ENCODE results near the gene GALNT8. TPM values are rescaled to one million over a fixed set of nuclear protein-coding genes. Genes with fewer than 3 reads are reported as not detected.

GALNT8 gene
- total RNA-seq, 1 experiment from 2014 or later, result not detected

DNA sequence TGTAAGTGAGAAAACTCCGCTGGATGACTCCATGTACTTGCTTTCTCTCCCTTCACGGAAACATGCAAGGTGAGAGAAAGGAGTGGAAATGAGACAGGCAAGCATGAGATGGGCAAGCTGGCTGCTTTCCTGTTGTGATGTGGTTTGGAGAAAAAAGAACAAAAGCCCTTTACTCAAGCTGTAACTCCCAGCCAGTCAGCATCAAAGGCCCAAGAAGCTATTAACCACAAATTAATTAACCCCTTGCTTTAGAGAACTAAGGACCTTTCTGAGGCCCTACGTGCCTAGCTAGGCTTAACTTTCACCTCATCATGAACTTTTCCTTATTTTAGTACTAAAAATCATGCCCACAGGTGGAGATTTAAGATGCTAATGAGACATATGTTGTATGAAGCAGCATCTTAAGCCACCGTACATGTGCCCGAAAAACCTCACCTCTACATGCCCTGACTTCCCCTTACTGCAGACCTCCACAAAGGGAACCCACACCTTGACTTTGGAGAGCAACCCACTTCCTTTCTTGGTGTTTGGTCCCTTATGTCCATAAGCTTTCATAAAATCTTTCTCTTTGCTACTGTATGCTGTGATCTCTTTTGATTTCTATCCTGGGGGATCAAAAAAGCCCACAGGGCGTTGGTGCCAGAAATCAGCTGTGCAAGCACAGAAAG lies 87.0 kb downstream of the GALNT8 start:
- no peak overlapping the region for H3K9ac ChIP-seq (ENCODE audit: low read length)
- H3K4me2 ChIP-seq (ENCODE audit: low read length), result no peak overlapping the region
- no peaks in the 10 kb centered on the region for H3K4me1 ChIP-seq (ENCODE audit: control insufficient read depth in 1 of 2, insufficient read depth in 2 of 2, low read length in 2 of 2)
- no peaks in the 10 kb centered on the region for H3K36me3 ChIP-seq (ENCODE audit: control insufficient read depth in 1 of 2, insufficient read depth in 2 of 2, low read length in 2 of 2)
- ATAC-seq, result no peak
- RAD21 ChIA-PET (ENCODE audit: low non-redundant PET in 1 of 2, low total read pairs in 2 of 2, uncharacterized antibody in 2 of 2, unreplicated experiment in 2 of 2), result no interaction called here
- no peak overlapping the region for H3K27ac ChIP-seq (ENCODE audit: low read depth, low read length)
- peaks cover 52% of the 10 kb centered on the region for H3K27me3 ChIP-seq (ENCODE audit: insufficient read depth, low read length)
- H3K79me2 ChIP-seq (ENCODE audit: insufficient read depth, low read length), result no peaks in the 10 kb centered on the region
- H3K4me3 ChIP-seq (replicated peaks in 1 of 2; ENCODE audit: low read depth in 1 of 2, low read length in 2 of 2), result no peak overlapping the region
- H3K9me3 ChIP-seq (ENCODE audit: control insufficient read depth in 1 of 2, insufficient read depth in 1 of 2, low read depth in 1 of 2, low read length in 2 of 2), result no peaks in the 10 kb centered on the region
- TF ChIP-seq, protein P1, sequence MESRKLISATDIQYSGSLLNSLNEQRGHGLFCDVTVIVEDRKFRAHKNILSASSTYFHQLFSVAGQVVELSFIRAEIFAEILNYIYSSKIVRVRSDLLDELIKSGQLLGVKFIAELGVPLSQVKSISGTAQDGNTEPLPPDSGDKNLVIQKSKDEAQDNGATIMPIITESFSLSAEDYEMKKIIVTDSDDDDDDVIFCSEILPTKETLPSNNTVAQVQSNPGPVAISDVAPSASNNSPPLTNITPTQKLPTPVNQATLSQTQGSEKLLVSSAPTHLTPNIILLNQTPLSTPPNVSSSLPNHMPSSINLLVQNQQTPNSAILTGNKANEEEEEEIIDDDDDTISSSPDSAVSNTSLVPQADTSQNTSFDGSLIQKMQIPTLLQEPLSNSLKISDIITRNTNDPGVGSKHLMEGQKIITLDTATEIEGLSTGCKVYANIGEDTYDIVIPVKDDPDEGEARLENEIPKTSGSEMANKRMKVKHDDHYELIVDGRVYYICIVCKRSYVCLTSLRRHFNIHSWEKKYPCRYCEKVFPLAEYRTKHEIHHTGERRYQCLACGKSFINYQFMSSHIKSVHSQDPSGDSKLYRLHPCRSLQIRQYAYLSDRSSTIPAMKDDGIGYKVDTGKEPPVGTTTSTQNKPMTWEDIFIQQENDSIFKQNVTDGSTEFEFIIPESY (IDR thresholded peaks at IDR 0.05; ENCODE audit: extremely low read depth, insufficient replicate concordance, low read length), result no peak
- no peak for TF ChIP-seq CEBPB (IDR thresholded peaks at IDR 0.05; ENCODE audit: low read depth)
- TF ChIP-seq JUND (IDR thresholded peaks at IDR 0.05), result no peak
- no peak for TF ChIP-seq POLR2AphosphoS5 (IDR thresholded peaks at IDR 0.05; ENCODE audit: low read depth, low read length)
- TF ChIP-seq SIN3A (IDR thresholded peaks at IDR 0.05; ENCODE audit: low read depth), result no peak
- TF ChIP-seq SP1 (IDR thresholded peaks at IDR 0.05; ENCODE audit: low read depth), result no peak
- TF ChIP-seq, protein P2, sequence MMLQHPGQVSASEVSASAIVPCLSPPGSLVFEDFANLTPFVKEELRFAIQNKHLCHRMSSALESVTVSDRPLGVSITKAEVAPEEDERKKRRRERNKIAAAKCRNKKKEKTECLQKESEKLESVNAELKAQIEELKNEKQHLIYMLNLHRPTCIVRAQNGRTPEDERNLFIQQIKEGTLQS (IDR thresholded peaks at IDR 0.05), result no peak
- no peak for TF ChIP-seq FOSL1 (IDR thresholded peaks at IDR 0.05; ENCODE audit: low read depth)
- no peak for TF ChIP-seq EZH2 (IDR thresholded peaks at IDR 0.05)
- TF ChIP-seq, protein P3, sequence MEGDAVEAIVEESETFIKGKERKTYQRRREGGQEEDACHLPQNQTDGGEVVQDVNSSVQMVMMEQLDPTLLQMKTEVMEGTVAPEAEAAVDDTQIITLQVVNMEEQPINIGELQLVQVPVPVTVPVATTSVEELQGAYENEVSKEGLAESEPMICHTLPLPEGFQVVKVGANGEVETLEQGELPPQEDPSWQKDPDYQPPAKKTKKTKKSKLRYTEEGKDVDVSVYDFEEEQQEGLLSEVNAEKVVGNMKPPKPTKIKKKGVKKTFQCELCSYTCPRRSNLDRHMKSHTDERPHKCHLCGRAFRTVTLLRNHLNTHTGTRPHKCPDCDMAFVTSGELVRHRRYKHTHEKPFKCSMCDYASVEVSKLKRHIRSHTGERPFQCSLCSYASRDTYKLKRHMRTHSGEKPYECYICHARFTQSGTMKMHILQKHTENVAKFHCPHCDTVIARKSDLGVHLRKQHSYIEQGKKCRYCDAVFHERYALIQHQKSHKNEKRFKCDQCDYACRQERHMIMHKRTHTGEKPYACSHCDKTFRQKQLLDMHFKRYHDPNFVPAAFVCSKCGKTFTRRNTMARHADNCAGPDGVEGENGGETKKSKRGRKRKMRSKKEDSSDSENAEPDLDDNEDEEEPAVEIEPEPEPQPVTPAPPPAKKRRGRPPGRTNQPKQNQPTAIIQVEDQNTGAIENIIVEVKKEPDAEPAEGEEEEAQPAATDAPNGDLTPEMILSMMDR (IDR thresholded peaks at IDR 0.05 in 2 of 3, conservative IDR thresholded peaks at IDR 0.05 in 1 of 3; ENCODE audit: borderline replicate concordance in 1 of 3, insufficient read depth in 1 of 3, low read depth in 2 of 3, low read length in 2 of 3), result no peak
- TF ChIP-seq TCF7L2 (IDR thresholded peaks at IDR 0.05; ENCODE audit: borderline replicate concordance, extremely low read depth, insufficient read depth, insufficient read length), result no peak
- no peak for TF ChIP-seq CBX3 (IDR thresholded peaks at IDR 0.05; ENCODE audit: low read depth)
- TF ChIP-seq, protein P4, sequence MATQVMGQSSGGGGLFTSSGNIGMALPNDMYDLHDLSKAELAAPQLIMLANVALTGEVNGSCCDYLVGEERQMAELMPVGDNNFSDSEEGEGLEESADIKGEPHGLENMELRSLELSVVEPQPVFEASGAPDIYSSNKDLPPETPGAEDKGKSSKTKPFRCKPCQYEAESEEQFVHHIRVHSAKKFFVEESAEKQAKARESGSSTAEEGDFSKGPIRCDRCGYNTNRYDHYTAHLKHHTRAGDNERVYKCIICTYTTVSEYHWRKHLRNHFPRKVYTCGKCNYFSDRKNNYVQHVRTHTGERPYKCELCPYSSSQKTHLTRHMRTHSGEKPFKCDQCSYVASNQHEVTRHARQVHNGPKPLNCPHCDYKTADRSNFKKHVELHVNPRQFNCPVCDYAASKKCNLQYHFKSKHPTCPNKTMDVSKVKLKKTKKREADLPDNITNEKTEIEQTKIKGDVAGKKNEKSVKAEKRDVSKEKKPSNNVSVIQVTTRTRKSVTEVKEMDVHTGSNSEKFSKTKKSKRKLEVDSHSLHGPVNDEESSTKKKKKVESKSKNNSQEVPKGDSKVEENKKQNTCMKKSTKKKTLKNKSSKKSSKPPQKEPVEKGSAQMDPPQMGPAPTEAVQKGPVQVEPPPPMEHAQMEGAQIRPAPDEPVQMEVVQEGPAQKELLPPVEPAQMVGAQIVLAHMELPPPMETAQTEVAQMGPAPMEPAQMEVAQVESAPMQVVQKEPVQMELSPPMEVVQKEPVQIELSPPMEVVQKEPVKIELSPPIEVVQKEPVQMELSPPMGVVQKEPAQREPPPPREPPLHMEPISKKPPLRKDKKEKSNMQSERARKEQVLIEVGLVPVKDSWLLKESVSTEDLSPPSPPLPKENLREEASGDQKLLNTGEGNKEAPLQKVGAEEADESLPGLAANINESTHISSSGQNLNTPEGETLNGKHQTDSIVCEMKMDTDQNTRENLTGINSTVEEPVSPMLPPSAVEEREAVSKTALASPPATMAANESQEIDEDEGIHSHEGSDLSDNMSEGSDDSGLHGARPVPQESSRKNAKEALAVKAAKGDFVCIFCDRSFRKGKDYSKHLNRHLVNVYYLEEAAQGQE (IDR thresholded peaks at IDR 0.05; ENCODE audit: low read depth), result no peak
- TF ChIP-seq ELF1 (IDR thresholded peaks at IDR 0.05; ENCODE audit: borderline replicate concordance, low read depth), result no peak
- TF ChIP-seq EZH2phosphoT487 (IDR thresholded peaks at IDR 0.05; ENCODE audit: borderline replicate concordance), result no peak
- no peak for TF ChIP-seq EGR1 (IDR thresholded peaks at IDR 0.05; ENCODE audit: low read depth)
- no peak for TF ChIP-seq YY1 (IDR thresholded peaks at IDR 0.05; ENCODE audit: extremely low read depth, insufficient replicate concordance, low read depth, low read length)
- CTCF ChIA-PET, result no interaction called here
- no peaks in the 10 kb centered on the region for H4K20me1 ChIP-seq (ENCODE audit: insufficient read depth)
- no peak overlapping the region for H2AFZ ChIP-seq (ENCODE audit: low read depth, low read length, poor library complexity, severe bottlenecking)
- no peak for DNase-seq (ENCODE audit: low read depth, low spot score)
- BruUV-seq (replicated peaks), result no TSS peak
- intact Hi-C loops (cut with micrococcal nuclease), result no loop called here
- no peaks in the 10 kb centered on the region for H3K9me2 ChIP-seq (ENCODE audit: insufficient read depth)
- POLR2A ChIA-PET, result no interaction called here

Data from HCT116 (cell line).